ENCODE measurements around the gene TGFBR1.

DNA sequence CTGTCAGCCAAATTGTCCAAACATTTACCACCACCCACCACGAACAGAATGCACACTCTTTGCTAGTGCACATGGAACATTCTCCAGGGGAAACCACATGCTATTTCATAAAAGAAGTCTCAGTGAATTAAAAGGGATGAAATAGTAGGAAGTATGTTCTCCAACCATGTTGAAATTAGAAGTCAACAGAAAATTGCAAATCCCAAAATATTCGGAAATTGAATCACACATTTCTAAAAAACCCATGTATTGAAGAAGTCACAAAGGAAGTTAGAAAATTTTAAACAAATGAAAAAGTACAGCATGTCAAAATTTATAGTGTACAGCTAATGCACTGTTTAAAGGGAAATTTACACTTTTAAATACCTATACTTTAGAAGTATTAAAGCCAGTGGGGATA, 50.8 kb downstream of the TGFBR1 start:
- TF ChIP-seq POLR2A (IDR thresholded peaks at IDR 0.05; ENCODE audit: low read depth, low read length) (no peak), POLR2AphosphoS5 (IDR thresholded peaks at IDR 0.05; ENCODE audit: low read depth, low read length) (no peak), TAF1 (IDR thresholded peaks at IDR 0.05; ENCODE audit: borderline replicate concordance, low read depth, low read length) (no peak)

All from GM12892 (cell line).